Type B pancreatic cell (in vitro differentiated cells): ENCODE data around the gene MYO3B. TPM values are rescaled to one million over a fixed set of nuclear protein-coding genes. Genes with fewer than 3 reads are reported as not detected.
A peak's percentile ranks its signal among the peaks of the same experiment; 100 is the strongest.

Experiments
- DNase-seq: peaks from one replicate; pipeline ENCODE4 v3.0.0; 2021; ENCODE audit warnings: mixed read lengths; ENCODE audit not compliant: unreplicated experiment; ENCODE audit errors: extremely low spot score
- H3K27ac Mint-ChIP-seq: 2 replicates; pipeline ENCODE4 v1.8.0; 2021; ENCODE audit warnings: mild to moderate bottlenecking, mixed read lengths
- H3K27me3 Mint-ChIP-seq: 2 replicates; pipeline ENCODE4 v1.8.0; 2021; ENCODE audit warnings: mixed read lengths
- H3K36me3 Mint-ChIP-seq: 2 replicates; pipeline ENCODE4 v1.8.0; 2021; ENCODE audit warnings: mixed read lengths
- H3K4me1 Mint-ChIP-seq: one replicate; pipeline ENCODE4 v1.8.0; 2021; ENCODE audit warnings: mixed read lengths; ENCODE audit not compliant: unreplicated experiment
- H3K4me3 Mint-ChIP-seq: 2 replicates; pipeline ENCODE4 v1.8.0; 2021; ENCODE audit warnings: mild to moderate bottlenecking, mixed read lengths
- H3K9me3 Mint-ChIP-seq: 2 replicates; pipeline ENCODE4 v1.8.0; 2021; ENCODE audit warnings: mixed read lengths
- total RNA-seq: library from RNA; stranded (reverse); gene quantifications from 2 replicates; pipeline ENCODE4 v1.2.1, GENCODE V29; 2021; ENCODE audit warnings: low replicate concordance
- TF ChIP-seq, protein P1 (sequence below): fragments of 200-600 bp; sonication (generic); conservative IDR thresholded peaks from 2 replicates; pipeline ENCODE4 v1.5.0; 2021; ENCODE audit warnings: antibody characterized with exemption, mild to moderate bottlenecking

The MYO3B gene
- total RNA-seq, 1 donor from 2014 or later, result 0.46 TPM

- DNase-seq, result no peak
- Mint-ChIP-seq H3K4me1 (peaks cover 18% of the 10 kb centered on the region), H3K36me3 (no peaks in the 10 kb centered on the region), H3K27ac (peak overlapping the region; percentile 45), H3K9me3 (peaks cover 8% of the 10 kb centered on the region), H3K27me3 (no peaks in the 10 kb centered on the region), H3K4me3 (no peak overlapping the region)
- TF ChIP-seq, protein P1, sequence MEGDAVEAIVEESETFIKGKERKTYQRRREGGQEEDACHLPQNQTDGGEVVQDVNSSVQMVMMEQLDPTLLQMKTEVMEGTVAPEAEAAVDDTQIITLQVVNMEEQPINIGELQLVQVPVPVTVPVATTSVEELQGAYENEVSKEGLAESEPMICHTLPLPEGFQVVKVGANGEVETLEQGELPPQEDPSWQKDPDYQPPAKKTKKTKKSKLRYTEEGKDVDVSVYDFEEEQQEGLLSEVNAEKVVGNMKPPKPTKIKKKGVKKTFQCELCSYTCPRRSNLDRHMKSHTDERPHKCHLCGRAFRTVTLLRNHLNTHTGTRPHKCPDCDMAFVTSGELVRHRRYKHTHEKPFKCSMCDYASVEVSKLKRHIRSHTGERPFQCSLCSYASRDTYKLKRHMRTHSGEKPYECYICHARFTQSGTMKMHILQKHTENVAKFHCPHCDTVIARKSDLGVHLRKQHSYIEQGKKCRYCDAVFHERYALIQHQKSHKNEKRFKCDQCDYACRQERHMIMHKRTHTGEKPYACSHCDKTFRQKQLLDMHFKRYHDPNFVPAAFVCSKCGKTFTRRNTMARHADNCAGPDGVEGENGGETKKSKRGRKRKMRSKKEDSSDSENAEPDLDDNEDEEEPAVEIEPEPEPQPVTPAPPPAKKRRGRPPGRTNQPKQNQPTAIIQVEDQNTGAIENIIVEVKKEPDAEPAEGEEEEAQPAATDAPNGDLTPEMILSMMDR, result no peak
These were observed 26.5 kb downstream of the MYO3B start for GRCh38 chr2:170204298-170204951.

DNA sequence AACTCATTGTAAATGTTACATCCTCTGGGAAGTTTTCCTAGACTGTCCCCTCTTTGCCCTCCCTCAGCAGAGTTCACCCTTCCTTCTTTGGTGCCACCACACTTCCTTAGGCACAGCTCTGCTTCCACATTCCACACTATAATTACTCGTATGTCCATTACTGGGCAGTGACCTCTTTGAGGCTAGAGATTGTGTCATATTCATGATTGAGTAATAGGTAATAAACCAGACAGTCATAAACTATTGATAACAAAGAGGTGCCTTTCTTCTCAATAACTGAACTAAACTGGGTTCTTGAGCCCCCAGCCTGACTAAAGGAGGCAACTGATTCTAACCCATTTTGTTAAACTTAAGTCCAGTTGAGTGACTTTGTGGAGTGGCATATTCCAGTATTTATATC lies 28.3 kb downstream of the MYO3B start:
- Mint-ChIP-seq H3K4me3 (no peak overlapping the region), H3K27me3 (no peaks in the 10 kb centered on the region)

GRCh38 chr2:170206805-170207407 lies 29.0 kb downstream of the MYO3B start:
- Mint-ChIP-seq H3K4me3 (no peak overlapping the region), H3K27me3 (no peaks in the 10 kb centered on the region), H3K9me3 (peaks cover 8% of the 10 kb centered on the region), H3K36me3 (no peaks in the 10 kb centered on the region), H3K4me1 (peaks cover 18% of the 10 kb centered on the region), H3K27ac (no peak overlapping the region)
- TF ChIP-seq, protein P1, result no peak
- DNase-seq, result no peak

More for the DNA sequence above, 28.3 kb downstream of the MYO3B start:
- Mint-ChIP-seq H3K4me1 (peaks cover 18% of the 10 kb centered on the region), H3K36me3 (no peaks in the 10 kb centered on the region), H3K9me3 (peaks cover 8% of the 10 kb centered on the region), H3K27ac (no peak overlapping the region)
- TF ChIP-seq, protein P1, result no peak
- DNase-seq, result no peak

DNA sequence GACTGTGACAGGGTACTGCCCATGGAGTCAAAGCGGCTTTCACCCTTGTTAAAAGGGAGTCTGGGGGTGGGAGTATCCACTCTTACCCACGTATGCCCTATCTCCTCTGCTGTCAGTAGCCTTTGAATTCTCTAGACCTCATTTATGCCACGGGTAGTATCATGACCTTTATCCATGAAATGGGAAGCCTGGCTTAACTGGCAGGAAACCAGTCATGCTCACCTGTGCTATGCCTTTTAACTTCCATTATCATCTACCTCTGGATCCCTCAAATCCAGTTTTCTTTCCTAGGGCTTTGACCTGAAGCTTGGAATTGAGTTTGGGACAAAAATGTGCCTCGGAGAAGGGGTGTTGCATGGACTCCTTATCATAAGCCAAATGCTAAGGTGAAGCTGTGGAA lies 30.0 kb downstream of the MYO3B start:
- H3K9me3 Mint-ChIP-seq, result peaks cover 8% of the 10 kb centered on the region
- no peak overlapping the region for H3K27ac Mint-ChIP-seq
- H3K4me3 Mint-ChIP-seq, result no peak overlapping the region
- no peaks in the 10 kb centered on the region for H3K36me3 Mint-ChIP-seq
- peaks cover 17% of the 10 kb centered on the region for H3K4me1 Mint-ChIP-seq
- no peaks in the 10 kb centered on the region for H3K27me3 Mint-ChIP-seq
- TF ChIP-seq, protein P1, result no peak
- no peak for DNase-seq

DNA sequence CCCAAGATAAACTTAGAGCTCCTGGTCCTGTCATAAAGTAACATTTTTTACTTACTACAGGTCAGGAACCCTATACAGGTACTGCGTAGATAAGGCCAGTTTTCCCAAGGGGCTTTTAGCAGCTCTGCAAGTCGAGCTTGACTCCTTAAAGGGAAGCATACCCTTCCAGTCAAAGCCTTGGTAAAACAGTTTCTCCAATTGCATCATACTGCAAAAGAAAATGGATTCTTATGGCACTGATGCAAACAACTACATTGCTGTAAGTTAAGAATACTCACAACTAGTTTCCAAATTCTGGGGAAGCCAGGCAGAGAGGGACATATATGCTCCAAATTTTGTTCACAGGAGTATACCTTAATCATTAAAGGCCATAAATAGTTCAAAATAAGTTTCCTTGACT lies 31.0 kb downstream of the MYO3B start:
- Mint-ChIP-seq H3K9me3 (peaks cover 8% of the 10 kb centered on the region), H3K4me1 (peaks cover 18% of the 10 kb centered on the region), H3K36me3 (no peaks in the 10 kb centered on the region), H3K27ac (no peak overlapping the region), H3K27me3 (no peaks in the 10 kb centered on the region), H3K4me3 (no peak overlapping the region)
- TF ChIP-seq, protein P1, result no peak
- no peak for DNase-seq
